Superior temporal gyrus (tissue), 1 donor: ENCODE results near the gene RNH1.

Experiments
- DNase-seq: peaks from one replicate; pipeline ENCODE4 v3.0.0-alpha.2; 2016; ENCODE audit errors: extremely low spot score

RNH1 gene

DNA sequence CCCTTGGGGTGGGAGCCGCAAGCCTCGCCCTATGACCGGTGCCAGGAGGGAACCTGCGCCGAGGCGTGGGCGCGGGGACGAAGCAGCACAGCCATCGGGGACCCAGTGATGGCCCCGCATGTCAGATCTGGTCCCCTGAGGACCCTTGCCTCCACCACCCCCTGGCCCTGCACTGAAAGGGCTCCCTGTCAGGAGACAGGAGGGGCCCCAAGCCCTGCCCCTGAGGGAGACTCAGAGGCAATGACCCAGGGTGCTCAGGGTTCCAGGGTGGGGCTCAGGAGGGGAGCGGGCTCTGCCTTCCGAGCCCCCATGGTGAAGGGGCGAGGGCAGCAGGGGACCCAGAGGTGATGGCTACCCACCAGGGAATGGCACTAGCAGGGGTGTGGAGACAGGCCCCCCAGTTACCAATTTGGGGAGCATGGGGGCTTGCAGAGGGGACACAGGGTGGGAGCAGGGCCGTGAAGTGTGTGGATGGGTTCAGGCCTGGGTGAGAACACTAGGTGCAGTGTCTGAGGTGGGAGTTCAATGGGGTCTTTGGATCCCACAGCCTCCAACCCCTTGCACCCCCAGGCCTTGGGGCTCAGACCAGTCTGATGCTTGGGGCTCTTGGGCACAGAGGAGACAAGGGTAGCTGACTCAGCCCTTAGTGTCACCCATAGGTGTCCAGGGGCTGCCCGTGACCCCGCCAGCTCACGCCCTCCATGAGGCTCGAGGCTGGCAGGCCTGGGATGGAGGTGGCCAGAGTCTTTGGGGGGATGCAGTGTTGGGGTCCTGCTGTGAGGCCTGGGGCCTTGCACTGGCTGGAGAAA is 30.8 kb upstream of the RNH1 start:
- DNase-seq, result no peak

GRCh38 chr11:536841-537621 is 30.0 kb upstream of the RNH1 start, which contains the start of gene LRRC56:
Gene LRRC56 (plus strand): TSS chr11:537527. CDS start chr11:540685, 3,158 bp downstream.
- DNase-seq, result peak; percentile 12

- DNase-seq, result peak; percentile 94
These were observed 28.7 kb upstream of the RNH1 start, which contains the start of gene HRAS for GRCh38 chr11:535519-536454. Gene HRAS (minus strand): TSS chr11:535576.

DNA sequence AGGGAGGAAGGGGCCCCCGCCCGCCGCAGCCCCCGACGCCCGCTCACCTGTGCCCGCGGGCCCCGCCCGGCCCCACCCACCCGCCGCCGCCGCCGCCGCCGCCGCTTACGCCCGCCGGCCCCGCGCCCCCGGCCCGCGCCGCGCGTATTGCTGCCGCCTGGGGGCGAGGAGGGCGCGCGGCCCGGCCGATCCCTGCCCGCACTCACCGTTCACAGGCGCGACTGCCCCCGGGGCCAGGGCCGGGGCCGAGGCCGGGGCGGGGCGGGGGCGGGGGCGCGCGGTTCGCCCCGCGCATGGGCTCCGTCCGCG is 28.1 kb upstream of the RNH1 start:
- no peak for DNase-seq

- no peak for DNase-seq
These were observed 27.6 kb upstream of the RNH1 start for GRCh38 chr11:534396-535209.

DNA sequence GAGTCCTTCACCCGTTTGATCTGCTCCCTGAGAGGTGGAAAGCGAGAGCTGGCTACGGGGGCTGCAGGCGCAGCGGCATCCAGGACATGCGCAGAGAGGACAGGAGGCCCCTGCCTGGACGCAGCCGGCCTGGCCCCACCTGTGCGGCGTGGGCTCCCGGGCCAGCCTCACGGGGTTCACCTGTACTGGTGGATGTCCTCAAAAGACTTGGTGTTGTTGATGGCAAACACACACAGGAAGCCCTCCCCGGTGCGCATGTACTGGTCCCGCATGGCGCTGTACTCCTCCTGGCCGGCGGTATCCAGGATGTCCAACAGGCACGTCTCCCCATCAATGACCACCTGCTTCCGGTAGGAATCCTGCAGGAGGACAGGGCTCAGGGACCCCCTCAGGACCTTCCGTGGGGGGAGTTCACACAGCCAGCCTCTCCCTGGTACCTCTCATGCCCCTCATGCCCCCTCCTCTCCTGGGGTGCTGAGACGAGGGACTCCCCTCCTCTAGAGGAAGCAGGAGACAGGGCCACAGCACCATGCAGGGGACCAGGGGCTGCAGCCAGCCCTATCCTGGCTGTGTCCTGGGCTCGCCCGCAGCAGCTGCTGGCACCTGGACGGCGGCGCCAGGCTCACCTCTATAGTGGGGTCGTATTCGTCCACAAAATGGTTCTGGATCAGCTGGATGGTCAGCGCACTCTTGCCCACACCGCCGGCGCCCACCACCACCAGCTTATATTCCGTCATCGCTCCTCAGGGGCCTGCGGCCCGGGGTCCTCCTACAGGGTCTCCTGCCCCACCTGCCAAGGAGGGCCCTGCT is 26.7 kb upstream of the RNH1 start:
- no peak for DNase-seq

DNA sequence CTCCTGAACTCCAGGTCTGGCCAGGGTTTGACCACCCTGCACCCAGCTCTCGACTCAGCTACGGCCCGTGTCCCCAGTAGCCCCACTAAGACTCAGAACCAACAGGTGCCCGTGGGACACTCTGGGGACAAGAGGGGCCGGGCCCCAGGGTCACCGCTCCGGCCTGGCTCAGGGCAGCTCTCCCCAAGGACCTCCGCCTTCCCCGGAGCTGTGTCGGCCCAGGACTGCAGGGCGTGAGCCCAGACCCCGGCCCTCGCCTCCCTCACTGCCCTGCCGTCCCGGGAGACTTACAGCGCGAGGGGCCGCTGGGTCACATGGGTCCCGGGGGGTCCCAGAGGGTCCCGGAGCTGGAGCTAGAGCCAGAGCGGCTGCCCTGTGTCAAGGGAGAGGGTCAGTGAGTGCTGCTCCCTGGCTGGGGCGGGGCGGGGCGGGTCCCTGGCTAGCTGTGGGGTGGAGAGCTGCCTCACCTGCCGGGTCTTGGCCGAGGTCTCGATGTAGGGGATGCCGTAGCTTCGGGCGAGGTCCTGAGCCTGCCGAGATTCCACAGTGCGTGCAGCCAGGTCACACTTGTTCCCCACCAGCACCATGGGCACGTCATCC is 26.0 kb upstream of the RNH1 start:
- no peak for DNase-seq

DNA sequence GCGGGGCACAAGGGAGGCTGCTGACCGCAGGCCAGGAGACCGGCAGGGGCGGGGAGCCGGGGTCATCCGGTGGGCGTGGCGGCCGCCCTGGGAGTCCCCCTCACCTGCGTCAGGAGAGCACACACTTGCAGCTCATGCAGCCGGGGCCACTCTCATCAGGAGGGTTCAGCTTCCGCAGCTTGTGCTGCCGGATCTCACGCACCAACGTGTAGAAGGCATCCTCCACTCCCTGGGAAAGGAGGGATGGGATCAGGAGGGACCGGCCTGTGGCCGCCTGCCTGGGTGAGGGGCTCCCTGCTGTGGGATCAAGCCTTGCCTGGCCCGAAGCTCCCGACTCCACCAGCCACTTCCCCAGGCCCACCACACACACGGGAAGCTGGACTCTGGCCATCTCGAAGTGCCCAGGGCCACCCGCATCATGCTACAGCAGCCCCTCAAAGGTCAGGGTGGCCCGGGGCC is 25.5 kb upstream of the RNH1 start:
- DNase-seq, result no peak

- DNase-seq, result no peak
These were observed 25.0 kb upstream of the RNH1 start for GRCh38 chr11:531919-532526.

DNA sequence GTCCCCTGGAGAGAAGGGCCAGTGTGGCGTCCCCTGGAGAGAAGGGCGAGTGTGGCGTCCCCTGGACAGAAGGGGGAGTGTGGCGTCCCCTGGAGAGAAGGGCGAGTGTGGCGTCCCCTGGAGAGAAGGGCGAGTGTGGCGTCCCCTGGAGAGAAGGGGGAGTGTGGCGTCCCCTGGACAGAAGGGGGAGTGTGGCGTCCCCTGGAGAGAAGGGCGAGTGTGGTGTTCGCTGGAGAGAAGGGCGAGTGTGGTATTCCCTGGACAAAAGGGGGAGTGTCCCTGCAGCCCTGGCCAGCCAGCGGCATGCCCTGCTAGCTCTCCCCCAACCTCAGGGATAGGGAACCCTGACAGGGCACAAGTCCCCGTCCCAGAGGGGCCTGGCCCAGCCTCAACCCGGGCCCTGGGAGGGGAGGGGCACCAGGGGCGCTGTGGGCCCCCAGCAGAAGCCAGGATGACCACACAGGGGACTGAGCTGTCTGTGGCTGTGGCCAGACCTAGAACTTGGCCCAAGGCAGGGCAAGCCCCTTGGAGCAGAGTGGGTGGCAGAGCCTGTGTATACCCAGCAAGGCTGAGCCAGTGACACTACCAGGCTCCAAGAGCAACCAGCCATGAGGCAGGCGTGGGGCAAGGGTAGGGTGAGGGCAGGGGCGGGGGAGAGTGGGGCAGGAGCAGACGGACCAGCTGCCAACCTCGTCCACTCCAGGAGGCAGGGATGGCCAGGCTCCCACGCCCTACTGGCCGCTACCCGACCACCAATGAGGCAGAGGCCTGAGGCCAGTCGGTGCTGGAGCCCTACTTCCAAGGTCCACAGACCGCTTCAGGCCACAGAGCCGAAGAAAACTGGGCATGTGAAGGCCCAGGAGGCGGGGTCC is 24.2 kb upstream of the RNH1 start:
- no peak for DNase-seq

DNA sequence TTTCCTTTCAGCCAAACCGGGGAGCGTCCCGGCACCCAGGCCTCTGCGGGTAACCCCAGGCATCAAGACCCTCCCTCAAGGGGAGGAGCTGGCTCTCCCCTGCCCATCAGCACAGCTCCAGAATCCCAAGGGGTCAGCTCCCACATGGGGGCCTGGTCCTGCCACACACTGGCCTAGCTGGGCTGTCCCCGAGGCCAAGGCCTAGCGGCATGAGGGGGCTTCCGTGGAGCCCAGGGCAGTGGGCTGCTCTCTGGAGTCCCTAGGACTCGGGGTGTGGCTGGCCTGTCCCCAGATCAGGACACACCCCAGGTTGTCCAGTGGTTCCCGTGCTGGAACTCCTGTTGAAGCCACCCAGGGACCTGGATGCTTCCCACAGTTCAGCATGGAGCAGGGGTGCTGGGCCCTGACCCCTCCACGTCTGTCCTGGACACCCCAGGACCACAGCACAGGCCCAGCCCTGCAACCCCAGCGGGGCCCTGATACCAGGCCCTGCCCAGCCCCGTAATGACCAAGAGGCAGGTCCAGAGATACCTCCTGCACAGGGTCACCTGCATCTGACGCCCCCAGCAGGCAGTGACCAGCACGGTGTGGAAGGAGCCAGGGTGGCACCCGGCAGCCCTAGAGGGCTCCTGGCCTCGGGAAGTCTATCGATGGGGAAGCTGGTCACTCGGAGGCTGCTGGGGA is 22.8 kb upstream of the RNH1 start:
- DNase-seq, result no peak

- no peak for DNase-seq
These were observed 22.0 kb upstream of the RNH1 start for GRCh38 chr11:528815-529727.

DNA sequence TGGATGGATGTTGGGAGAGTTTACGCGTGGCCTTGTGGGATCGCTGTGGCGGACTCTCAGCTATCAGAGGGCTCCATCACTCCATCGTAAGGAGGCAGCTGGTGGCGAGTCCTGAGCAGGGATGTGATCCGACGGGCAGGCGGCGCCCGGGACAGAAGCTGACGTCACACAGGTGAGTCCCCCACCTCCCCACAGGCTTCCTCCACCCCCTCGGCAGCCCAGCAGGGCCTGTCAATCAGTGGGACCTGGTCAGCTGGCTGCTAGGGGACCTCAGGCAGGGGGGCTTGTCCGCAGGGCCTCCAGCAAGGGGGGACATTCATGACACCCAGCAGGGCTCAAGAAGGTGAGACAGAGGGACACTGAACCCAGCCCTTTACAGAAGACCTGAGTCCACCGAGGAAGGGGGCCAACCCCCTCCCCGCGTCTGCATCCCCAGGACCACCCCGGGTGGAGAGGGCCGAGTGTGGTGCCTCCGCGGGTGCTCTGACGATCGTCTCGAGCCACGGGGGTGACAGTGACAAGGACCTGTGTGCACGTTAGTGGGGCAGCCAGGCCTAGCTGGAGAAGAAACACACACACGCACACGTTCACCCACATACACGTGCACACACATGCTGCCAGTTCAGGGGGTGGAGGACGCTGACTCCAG is 21.2 kb upstream of the RNH1 start:
- no peak for DNase-seq

- DNase-seq, result peak; percentile 2
These were observed 19.1 kb upstream of the RNH1 start for GRCh38 chr11:526192-526591.

GRCh38 chr11:521177-521688 is 14.2 kb upstream of the RNH1 start:
- DNase-seq, result no peak
